HG02759 (cell line): Measurements from ENCODE around the gene FAM151B.
A peak's percentile ranks its signal among the peaks of the same experiment; 100 is the strongest.

ENCODE experiments used
- ATAC-seq: cut with Tn5 transposase; IDR thresholded peaks from one replicate; pipeline ENCODE4 v1.9.1; 2021; ENCODE audit warnings: mild to moderate bottlenecking, moderate library complexity; ENCODE audit not compliant: unreplicated experiment

Gene FAM151B

GRCh38 chr5:80502800-80503199, 14.9 kb downstream of the FAM151B start:
- no peak for ATAC-seq

GRCh38 chr5:80503641-80504040, 15.7 kb downstream of the FAM151B start:
- ATAC-seq, result no peak

GRCh38 chr5:80504833-80505232, 16.9 kb downstream of the FAM151B start:
- no peak for ATAC-seq

- no peak for ATAC-seq
Measured at GRCh38 chr5:80507663-80508062, 19.8 kb downstream of the FAM151B start.

- ATAC-seq, result no peak
Measured at GRCh38 chr5:80508844-80509243, 20.9 kb downstream of the FAM151B start.

GRCh38 chr5:80509362-80509761, 21.5 kb downstream of the FAM151B start:
- no peak for ATAC-seq

- peak; percentile 81 for ATAC-seq
Measured at GRCh38 chr5:80516826-80517225, 28.9 kb downstream of the FAM151B start.

- ATAC-seq, result no peak
Measured at GRCh38 chr5:80540691-80541090, 52.8 kb downstream of the FAM151B start.

- ATAC-seq, result no peak
Measured at GRCh38 chr5:80541392-80541791, 53.5 kb downstream of the FAM151B start.

GRCh38 chr5:80554646-80555045, 66.7 kb downstream of the FAM151B start:
- ATAC-seq, result no peak

- ATAC-seq, result no peak
Measured at GRCh38 chr5:80555099-80555498, 67.2 kb downstream of the FAM151B start.

GRCh38 chr5:80559244-80559643, 71.3 kb downstream of the FAM151B start:
- ATAC-seq, result no peak

GRCh38 chr5:80565330-80565729, 77.4 kb downstream of the FAM151B start:
- no peak for ATAC-seq

GRCh38 chr5:80566711-80567259, 78.9 kb downstream of the FAM151B start:
- no peak for ATAC-seq

GRCh38 chr5:80568251-80568650, 80.4 kb downstream of the FAM151B start:
- no peak for ATAC-seq

GRCh38 chr5:80569086-80569960, 81.4 kb downstream of the FAM151B start:
- ATAC-seq, result peak; percentile 4

- ATAC-seq, result peak; percentile 54
Measured at GRCh38 chr5:80569961-80570786, 82.3 kb downstream of the FAM151B start, which contains the start of gene ANKRD34B. Gene ANKRD34B (minus strand): TSS chr5:80570280. CDS start chr5:80560019, 10,261 bp downstream.

- no peak for ATAC-seq
Measured at GRCh38 chr5:80573062-80573461, 85.2 kb downstream of the FAM151B start.

- ATAC-seq, result no peak
Measured at GRCh38 chr5:80576383-80576782, 88.5 kb downstream of the FAM151B start.

- no peak for ATAC-seq
Measured at GRCh38 chr5:80577707-80578106, 89.8 kb downstream of the FAM151B start.

- ATAC-seq, result no peak
Measured at GRCh38 chr5:80579050-80579449, 91.2 kb downstream of the FAM151B start.
